Thyroid gland (tissue), 4 donors: ENCODE data around the gene WSB2.

Source experiments
- CTCF ChIP-seq, 6 experiments: fragments of 200-600 bp in 3 of 6; fragments of 450-650 bp in 3 of 6; sonication (generic) in 3 of 6; IDR thresholded peaks; one replicate each; pipeline ENCODE4 v1.5.1; 2016 to 2019; ENCODE audit warnings: antibody characterized with exemption in 6 of 6, mild to moderate bottlenecking in 2 of 6, inconsistent platforms in 1 of 6, moderate library complexity in 1 of 6
- POLR2A ChIP-seq, 2 donors: fragments of 450-650 bp; IDR thresholded peaks; one replicate each; pipeline ENCODE4 v1.6.1; 2017; ENCODE audit warnings: antibody characterized with exemption in 2 of 2, mild to moderate bottlenecking in 2 of 2, moderate library complexity in 1 of 2

- TF ChIP-seq CTCF (IDR thresholded peaks at IDR 0.05) (no peak), POLR2A (IDR thresholded peaks at IDR 0.05) (no peak)
These were observed 41.6 kb upstream of the WSB2 start for GRCh38 chr12:118102609-118103008.
